Transverse colon (tissue), 4 donors: Measurements from ENCODE around the gene DOCK7. TPM values are rescaled to one million over a fixed set of nuclear protein-coding genes. Genes with fewer than 3 reads are reported as not detected.
A peak's percentile ranks its signal among the peaks of the same experiment; 100 is the strongest.
"Not testable (repeated sequence)": the region's sequence is repeated elsewhere in the genome, so short reads cannot be mapped to it uniquely, and the experiment has no call there.

Source experiments
- DNase-seq: peaks from one replicate; pipeline ENCODE4 v3.0.0-alpha.2; 2019
- H3K27ac ChIP-seq, 4 donors: fragments of 200-600 bp; sonication (generic); 2 replicates each; pipeline ENCODE4 v1.5.1; 2016 to 2018; ENCODE audit warnings: inconsistent platforms in 4 of 4
- H3K27me3 ChIP-seq: fragments of 200-600 bp; sonication (generic); 2 replicates; pipeline ENCODE4 v1.5.1; 2017; ENCODE audit warnings: inconsistent platforms
- H3K36me3 ChIP-seq, 4 donors: fragments of 200-600 bp; sonication (generic); 2 replicates each; pipeline ENCODE4 v1.5.1; 2017 to 2019; ENCODE audit warnings: inconsistent platforms in 4 of 4
- H3K4me1 ChIP-seq, 4 donors: fragments of 200-600 bp; sonication (generic); 2 replicates each; pipeline ENCODE4 v1.5.1; 2017 to 2020; ENCODE audit warnings: inconsistent platforms in 4 of 4
- H3K4me3 ChIP-seq, 4 donors: fragments of 200-600 bp; sonication (generic); 1 replicate in 1 of 4; 2 replicates in 3 of 4; pipeline versions ENCODE4 v1.5.1 to v1.6.1; 2017 to 2019; ENCODE audit warnings: inconsistent platforms in 4 of 4
- H3K9me3 ChIP-seq, 2 donors: fragments of 200-600 bp; sonication (generic); 2 replicates each; pipeline ENCODE4 v1.5.1; 2017 to 2019; ENCODE audit warnings: inconsistent platforms in 2 of 2
- CTCF ChIP-seq, 5 experiments: fragments of 200-600 bp in 3 of 5; fragments of 450-650 bp in 2 of 5; sonication (generic) in 3 of 5; IDR thresholded peaks; 1 replicate in 2 of 5; 2 replicates in 3 of 5; pipeline ENCODE4 v1.5.1; 2016 to 2017; ENCODE audit warnings: antibody characterized with exemption in 5 of 5, inconsistent platforms in 3 of 5, mild to moderate bottlenecking in 2 of 5, moderate library complexity in 1 of 5
- EP300 ChIP-seq: sonication (generic); formaldehyde crosslinking; IDR thresholded peaks from one replicate; pipeline ENCODE4 v1.6.1; 2017; ENCODE audit warnings: antibody characterized with exemption, low read depth
- POLR2A ChIP-seq: fragments of 450-650 bp; IDR thresholded peaks from one replicate; pipeline ENCODE4 v1.6.1; 2016; ENCODE audit warnings: antibody characterized with exemption, mild to moderate bottlenecking, moderate library complexity
- POLR2AphosphoS5 ChIP-seq, 3 donors: sonication (generic); formaldehyde crosslinking; IDR thresholded peaks; one replicate each; pipeline ENCODE4 v1.6.1; 2016; ENCODE audit warnings: antibody characterized with exemption in 3 of 3
- WGBS, 2 donors: methylation state at CpG; one replicate each; pipeline ENCODE4 v1.1.5; 2018; ENCODE audit warnings: low coverage in 1 of 2; 5-methylcytosine and 5-hydroxymethylcytosine counted together
- in situ Hi-C, 4 donors: fragments of 200-750 bp; cut with MboI; loops; one replicate each; pipeline versions ENCODE4 v1.15.0 to v1.15.1; 2017; ENCODE audit warnings: low sequenced_read_pairs in 3 of 4, low pct_ligation_motif_present in 1 of 4, low pct_unique_long_range_greater_than_20kb in 1 of 4
- intact Hi-C: fragments of 100-400 bp; cut with DNase I; formaldehyde crosslinking; loops from one replicate; pipeline ENCODE4 v1.15.1; 2023; ENCODE audit warnings: low total_unique reads
- total RNA-seq, 4 donors: library from RNA; depleted of rRNA; stranded (reverse); fragments of >200 nt; gene quantifications; one replicate each; pipeline ENCODE4 v1.1.0, GENCODE V29; 2016

DOCK7 gene
- total RNA-seq, 4 donors from 2014 or later = 33.7 to 138 (median 58.1) TPM

- Histone ChIP-seq H3K4me1 (no peaks in the 10 kb centered on the region), H3K27ac (no peak overlapping the region), H3K4me3 (no peak overlapping the region), H3K27me3 (no peaks in the 10 kb centered on the region), H3K9me3 (no peaks in the 10 kb centered on the region), H3K36me3 (peaks cover 0 to 16% (median 0%) of the 10 kb centered on the region in 4 donors)
- WGBS, 2 donors = 60 to 89% methylated on average over 1 of the region's 1 CpG
- intact Hi-C loops = no loop called here
- no peak for DNase-seq
- in situ Hi-C loops = no loop called here
- no peak for TF ChIP-seq EP300
- peak in 1 of 3 donors; percentile 21 for TF ChIP-seq POLR2AphosphoS5 (IDR thresholded peaks at IDR 0.05)
- TF ChIP-seq POLR2A = no peak
- TF ChIP-seq CTCF (IDR thresholded peaks at IDR 0.05) = no peak
These were observed 66.3 kb downstream of the DOCK7 start for GRCh38 chr1:62621907-62622306.

- no peak for TF ChIP-seq CTCF (IDR thresholded peaks at IDR 0.05)
- no peak for TF ChIP-seq POLR2AphosphoS5 (IDR thresholded peaks at IDR 0.05)
- in situ Hi-C loops = no loop called here
- WGBS, 2 donors = 92 to 93% methylated on average over 1 of the region's 1 CpG
- H3K27me3 ChIP-seq = no peaks in the 10 kb centered on the region
- no peak overlapping the region for H3K4me3 ChIP-seq
- H3K9me3 ChIP-seq = no peaks in the 10 kb centered on the region
- H3K4me1 ChIP-seq = peaks cover 0 to 3% (median 0%) of the 10 kb centered on the region in 4 donors
- intact Hi-C loops = no loop called here
- no peak for DNase-seq
- no peak overlapping the region for H3K27ac ChIP-seq
- H3K36me3 ChIP-seq = peaks cover 0 to 8% (median 0%) of the 10 kb centered on the region in 4 donors
These were observed 74.3 kb downstream of the DOCK7 start for GRCh38 chr1:62613890-62614289.

- no peak for DNase-seq
- Histone ChIP-seq H3K4me1 (peaks cover 0 to 3% (median 0%) of the 10 kb centered on the region in 4 donors), H3K27me3 (no peaks in the 10 kb centered on the region), H3K36me3 (peaks cover 0 to 2% (median 0%) of the 10 kb centered on the region in 4 donors), H3K4me3 (no peak overlapping the region), H3K9me3 (no peaks in the 10 kb centered on the region), H3K27ac (no peak overlapping the region)
- TF ChIP-seq EP300 (no peak), POLR2A (no peak), CTCF (IDR thresholded peaks at IDR 0.05) (no peak), POLR2AphosphoS5 (IDR thresholded peaks at IDR 0.05) (no peak)
- WGBS, 2 donors = 74 to 79% methylated on average over 5 of the region's 5 CpGs
- intact Hi-C loops = no loop called here
- in situ Hi-C loops = no loop called here
These were observed 74.9 kb downstream of the DOCK7 start for GRCh38 chr1:62613325-62613727.

GRCh38 chr1:62612770-62613169, 75.4 kb downstream of the DOCK7 start:
- Histone ChIP-seq H3K27ac (no peak overlapping the region), H3K36me3 (no peaks in the 10 kb centered on the region), H3K4me3 (no peak overlapping the region), H3K27me3 (no peaks in the 10 kb centered on the region), H3K4me1 (peaks cover 0 to 3% (median 0%) of the 10 kb centered on the region in 4 donors), H3K9me3 (no peaks in the 10 kb centered on the region)
- 97 to 100% methylated on average over 2 of the region's 2 CpGs for WGBS, 2 donors
- intact Hi-C loops = no loop called here
- no peak for DNase-seq
- no peak for TF ChIP-seq CTCF (IDR thresholded peaks at IDR 0.05)
- no peak for TF ChIP-seq POLR2AphosphoS5 (IDR thresholded peaks at IDR 0.05)
- TF ChIP-seq POLR2A = no peak
- no peak for TF ChIP-seq EP300
- in situ Hi-C loops = no loop called here

- H3K9me3 ChIP-seq, DNase-seq, H3K36me3 ChIP-seq, intact Hi-C loops, H3K27me3 ChIP-seq, H3K27ac ChIP-seq, in situ Hi-C loops, H3K4me3 ChIP-seq, H3K4me1 ChIP-seq: not testable (repeated sequence)
- WGBS, 2 donors = 100% methylated on average over 1 of the region's 1 CpG
These were observed 77.6 kb downstream of the DOCK7 start for GRCh38 chr1:62610588-62610987.
